SH-SY5Y (cell line): ENCODE results near the gene GPR141.

ENCODE experiments used
- GATA2 ChIP-seq: IDR thresholded peaks from 2 replicates; pipeline ENCODE4 v1.6.1; 2011; ENCODE audit warnings: mild to moderate bottlenecking, low read depth, low read length
- GATA3 ChIP-seq: IDR thresholded peaks from 2 replicates; pipeline ENCODE4 v1.6.1; 2011; ENCODE audit warnings: low read depth, mild to moderate bottlenecking, low read length, moderate library complexity

The GPR141 gene

GRCh38 chr7:37771801-37772200 lies 88.2 kb downstream of the GPR141 start:
- no peak for TF ChIP-seq GATA3
- TF ChIP-seq GATA2, result no peak

GRCh38 chr7:37775921-37776320 lies 92.4 kb downstream of the GPR141 start:
- TF ChIP-seq GATA3 (no peak), GATA2 (no peak)

GRCh38 chr7:37781156-37781555 lies 97.6 kb downstream of the GPR141 start:
- TF ChIP-seq GATA3, result no peak
- no peak for TF ChIP-seq GATA2

- TF ChIP-seq GATA2 (no peak), GATA3 (no peak)
These were observed 98.6 kb downstream of the GPR141 start for GRCh38 chr7:37782166-37782565.

- no peak for TF ChIP-seq GATA2
- no peak for TF ChIP-seq GATA3
These were observed 100.4 kb downstream of the GPR141 start for GRCh38 chr7:37784015-37784414.

GRCh38 chr7:37786741-37787569 lies 103.4 kb downstream of the GPR141 start:
- no peak for TF ChIP-seq GATA2
